GM12878 (cell line): Measurements from ENCODE around the gene CPNE4. TPM values are rescaled to one million over a fixed set of nuclear protein-coding genes. Genes with fewer than 3 reads are reported as not detected.

Experiments used
- ATAC-seq: fragments of 200-7000 bp; cut with Tn5 transposase; 3 replicates; pipeline ENCODE4 v1.9.1; 2020; ENCODE audit warnings: mild to moderate bottlenecking, moderate library complexity
- BruUV-seq: library from RNA; stranded (reverse); fragments of 400-500 nt; replicated peaks from 2 replicates; lab custom pipeline; 2021; lab: Mats Ljungman, UMichigan
- CTCF ChIA-PET: fragments of 300-600 bp; sonication (Branson Sonifier 250); formaldehyde crosslinking; extraction: SDS; loops from one replicate; lab custom pipeline; 2021; ENCODE audit warnings: inconsistent platforms; lab: Yijun Ruan, JAX
- POLR2A ChIA-PET: fragments of 350-600 bp; formaldehyde crosslinking; extraction: SDS; loops from one replicate; lab custom pipeline; 2021; ENCODE audit warnings: inconsistent platforms; lab: Charles Lee
- RAD21 ChIA-PET: fragments of 300-600 bp; sonication (Branson Sonifier 250); formaldehyde crosslinking; loops from one replicate; lab custom pipeline; 2023; ENCODE audit warnings: antibody characterized with exemption; ENCODE audit not compliant: unreplicated experiment; lab: Charles Lee
- SMC1A ChIA-PET: fragments of 300-600 bp; sonication (Branson Sonifier 250); formaldehyde crosslinking; loops from one replicate; lab custom pipeline; 2023; ENCODE audit not compliant: unreplicated experiment, uncharacterized antibody; lab: Charles Lee
- DNase-seq: peaks from one replicate; pipeline ENCODE4 v3.0.0-alpha.2; 2011; ENCODE audit warnings: low read depth, low spot score
- FAIRE-seq: peaks from 3 replicates; lab custom pipeline; 2011; peaks lifted over from hg19 to GRCh38; lab: Jason Lieb, UNC
- H2AFZ ChIP-seq: 2 replicates; pipeline ENCODE4 v1.6.0; 2011; ENCODE audit warnings: low read depth, low read length, control low read depth; ENCODE audit not compliant: control insufficient read depth
- H3K27ac ChIP-seq: 2 replicates; pipeline ENCODE4 v1.5.1; 2011; ENCODE audit warnings: control low read depth; ENCODE audit not compliant: control insufficient read depth, insufficient read depth
- H3K27me3 ChIP-seq, 2 experiments: replicated peaks in 1 of 2; 2 replicates each; pipeline versions ENCODE4 v1.6.0 to v1.6.1; 2011; ENCODE audit warnings: low read length in 1 of 2; ENCODE audit not compliant: control insufficient read depth in 2 of 2, insufficient read depth in 2 of 2
- H3K36me3 ChIP-seq, 2 experiments: 2 replicates each; pipeline ENCODE4 v1.5.1; 2011; ENCODE audit warnings: low read length in 1 of 2; ENCODE audit not compliant: control insufficient read depth in 2 of 2, insufficient read depth in 2 of 2
- H3K4me1 ChIP-seq: 2 replicates; pipeline ENCODE4 v1.6.1; 2011; ENCODE audit warnings: mild to moderate bottlenecking, low read length, moderate library complexity, mixed read lengths; ENCODE audit not compliant: control insufficient read depth, insufficient read depth
- H3K4me2 ChIP-seq: 2 replicates; pipeline ENCODE4 v1.6.0; 2011; ENCODE audit warnings: control low read depth; ENCODE audit not compliant: control insufficient read depth, insufficient read depth
- H3K4me3 ChIP-seq: fragments of 200-600 bp; sonication (generic); 2 replicates; pipeline ENCODE4 v1.5.1; 2016
- H3K79me2 ChIP-seq: 2 replicates; pipeline ENCODE4 v1.6.0; 2011; ENCODE audit warnings: low read length; ENCODE audit not compliant: control insufficient read depth, insufficient read depth
- H3K9ac ChIP-seq: 2 replicates; pipeline ENCODE4 v1.8.0; 2011; ENCODE audit warnings: low read length, control low read depth, mixed read lengths; ENCODE audit not compliant: control insufficient read depth, insufficient read depth
- H3K9me3 ChIP-seq: replicated peaks from 3 replicates; pipeline ENCODE4 v1.5.1; 2011; ENCODE audit warnings: mild to moderate bottlenecking, low read length; ENCODE audit not compliant: control insufficient read depth, insufficient read depth
- H4K20me1 ChIP-seq: 2 replicates; pipeline ENCODE4 v1.6.0; 2011; ENCODE audit not compliant: control insufficient read depth, insufficient read depth
- EGR1 ChIP-seq, 2 experiments: IDR thresholded peaks; 1 replicate in 1 of 2; 2 replicates in 1 of 2; pipeline ENCODE4 v1.6.1; 2011 to 2012; ENCODE audit warnings: low read depth in 2 of 2, low read length in 2 of 2, borderline replicate concordance in 1 of 2, mild to moderate bottlenecking in 1 of 2, moderate library complexity in 1 of 2
- IKZF2 ChIP-seq, 2 experiments: fragments of 450-650 bp; IDR thresholded peaks; 2 replicates each; pipeline ENCODE4 v1.6.1; 2017; ENCODE audit warnings: mild to moderate bottlenecking in 2 of 2, moderate library complexity in 2 of 2
- IRF4 ChIP-seq: IDR thresholded peaks from 2 replicates; pipeline ENCODE4 v1.6.1; 2011; ENCODE audit warnings: low read depth, low read length
- JUNB ChIP-seq: IDR thresholded peaks from 2 replicates; pipeline ENCODE4 v1.6.1; 2016; ENCODE audit warnings: antibody characterized with exemption, mild to moderate bottlenecking
- MEF2A ChIP-seq: IDR thresholded peaks from 2 replicates; pipeline ENCODE4 v1.6.1; 2011; ENCODE audit warnings: low read depth, mild to moderate bottlenecking, low read length, moderate library complexity; ENCODE audit not compliant: insufficient read depth
- MTA3 ChIP-seq: IDR thresholded peaks from 2 replicates; pipeline ENCODE4 v1.6.1; 2012; ENCODE audit warnings: low read length, inconsistent platforms, borderline replicate concordance
- NFYA ChIP-seq: IDR thresholded peaks from 2 replicates; pipeline ENCODE4 v1.6.1; 2011; ENCODE audit warnings: low read depth, mild to moderate bottlenecking, low read length, improper control_type of control experiment, borderline replicate concordance
- WGBS: methylation state at CpG from one replicate; pipeline ENCODE4 v1.1.6; 2016; ENCODE audit warnings: low lambda C conversion rate; ENCODE audit not compliant: insufficient replicate concordance, insufficient coverage; ENCODE audit errors: missing lambda C conversion rate; 5-methylcytosine and 5-hydroxymethylcytosine counted together
- in situ Hi-C: fragments of 300-500 bp; cut with MboI; formaldehyde crosslinking; loops from 9 replicates; pipeline ENCODE4 v1.14.3; 2018; ENCODE audit warnings: mixed read lengths
- intact Hi-C: fragments of 100-400 bp; cut with micrococcal nuclease; formaldehyde crosslinking; loops from one replicate; pipeline ENCODE4 v1.14.2; 2022; ENCODE audit not compliant: unreplicated experiment
- polyA plus RNA-seq, 11 experiments: library from polyadenylated mRNA; depleted of rRNA in 4 of 11; unstranded in 6 of 11; stranded (reverse) in 5 of 11; fragments of >200 nt; fragmentation: Nextera tagmentation in 4 of 11; fragmentation: Illumina TruSeq in 1 of 11; extraction: Ambion mirVana in 4 of 11; extraction: Trizol in 1 of 11; gene quantifications; 1 replicate in 1 of 11; 2 replicates in 10 of 11; pipeline versions ENCODE4 v1.2.1 to v1.2.3, GENCODE V29; 2011 to 2016; ENCODE audit warnings: inconsistent platforms in 2 of 11, missing spikeins in 2 of 11, low read depth in 1 of 11
- total RNA-seq, 4 experiments: library from RNA; depleted of rRNA in 3 of 4; stranded (reverse); fragments of >200 nt in 3 of 4; fragmentation: Illumina TruSeq in 1 of 4; extraction: Trizol in 1 of 4; gene quantifications; 2 replicates each; pipeline versions ENCODE4 v1.2.1 to v1.2.3, GENCODE V29; 2013 to 2021
- TF ChIP-seq, protein P1 (sequence below): fragments of 450-650 bp; IDR thresholded peaks from 2 replicates; pipeline ENCODE4 v1.6.1; 2016; ENCODE audit warnings: mild to moderate bottlenecking, moderate library complexity, borderline replicate concordance

Gene CPNE4
- total and polyA plus RNA-seq, 10 of the 15 experiments (the other 5 are each of a cell fraction or from before 2014, with no cell fraction given): 0.17 to 1.9 (median 0.48) TPM; not detected in 1

DNA sequence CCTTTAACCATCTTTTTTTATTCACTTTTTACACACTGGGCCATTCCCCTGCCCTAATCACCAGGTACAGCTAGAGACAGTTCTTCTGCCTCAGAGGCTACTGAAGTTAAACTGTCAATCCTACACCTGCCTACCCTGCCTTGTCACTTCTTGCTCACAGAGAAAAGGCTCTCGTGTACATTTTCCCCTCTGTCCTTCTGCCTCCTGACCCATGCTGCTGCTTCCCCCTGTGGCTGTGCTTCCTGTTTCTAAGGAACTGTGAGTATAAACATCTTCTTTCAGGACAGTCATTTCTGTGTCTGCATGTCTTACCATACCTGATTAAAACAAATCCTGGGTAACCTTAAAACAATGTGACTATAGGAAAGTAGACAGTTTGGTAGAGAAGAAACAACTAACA is 295.6 kb downstream of the CPNE4 start:
- FAIRE-seq: no peak

More for the DNA sequence above, 295.6 kb downstream of the CPNE4 start:
- Histone ChIP-seq H2AFZ (no peak overlapping the region), H3K36me3 (no peaks in the 10 kb centered on the region), H3K4me1 (peaks cover 6% of the 10 kb centered on the region), H3K4me3 (no peak overlapping the region), H4K20me1 (no peaks in the 10 kb centered on the region), H3K9ac (no peak overlapping the region), H3K79me2 (no peaks in the 10 kb centered on the region), H3K4me2 (no peak overlapping the region), H3K9me3 (no peaks in the 10 kb centered on the region), H3K27ac (no peak overlapping the region), H3K27me3 (no peaks in the 10 kb centered on the region)
- ChIA-PET SMC1A (no interaction called here), RAD21 (no interaction called here), POLR2A (no interaction called here), CTCF (no interaction called here)
- no TSS peak for BruUV-seq
- TF ChIP-seq JUNB (no peak), MEF2A (no peak), NFYA (no peak), IKZF2 (IDR thresholded peaks at IDR 0.05) (0 out of 4 replicates have a peak, but pooled peaks of 1 of the 2 experiments have one; percentile 13), EGR1 (IDR thresholded peaks at IDR 0.05; ENCODE audit: borderline replicate concordance in 1 of 2, low read depth in 2 of 2, low read length in 2 of 2) (no peak), IRF4 (no peak), MTA3 (no peak)
- TF ChIP-seq, protein P1, sequence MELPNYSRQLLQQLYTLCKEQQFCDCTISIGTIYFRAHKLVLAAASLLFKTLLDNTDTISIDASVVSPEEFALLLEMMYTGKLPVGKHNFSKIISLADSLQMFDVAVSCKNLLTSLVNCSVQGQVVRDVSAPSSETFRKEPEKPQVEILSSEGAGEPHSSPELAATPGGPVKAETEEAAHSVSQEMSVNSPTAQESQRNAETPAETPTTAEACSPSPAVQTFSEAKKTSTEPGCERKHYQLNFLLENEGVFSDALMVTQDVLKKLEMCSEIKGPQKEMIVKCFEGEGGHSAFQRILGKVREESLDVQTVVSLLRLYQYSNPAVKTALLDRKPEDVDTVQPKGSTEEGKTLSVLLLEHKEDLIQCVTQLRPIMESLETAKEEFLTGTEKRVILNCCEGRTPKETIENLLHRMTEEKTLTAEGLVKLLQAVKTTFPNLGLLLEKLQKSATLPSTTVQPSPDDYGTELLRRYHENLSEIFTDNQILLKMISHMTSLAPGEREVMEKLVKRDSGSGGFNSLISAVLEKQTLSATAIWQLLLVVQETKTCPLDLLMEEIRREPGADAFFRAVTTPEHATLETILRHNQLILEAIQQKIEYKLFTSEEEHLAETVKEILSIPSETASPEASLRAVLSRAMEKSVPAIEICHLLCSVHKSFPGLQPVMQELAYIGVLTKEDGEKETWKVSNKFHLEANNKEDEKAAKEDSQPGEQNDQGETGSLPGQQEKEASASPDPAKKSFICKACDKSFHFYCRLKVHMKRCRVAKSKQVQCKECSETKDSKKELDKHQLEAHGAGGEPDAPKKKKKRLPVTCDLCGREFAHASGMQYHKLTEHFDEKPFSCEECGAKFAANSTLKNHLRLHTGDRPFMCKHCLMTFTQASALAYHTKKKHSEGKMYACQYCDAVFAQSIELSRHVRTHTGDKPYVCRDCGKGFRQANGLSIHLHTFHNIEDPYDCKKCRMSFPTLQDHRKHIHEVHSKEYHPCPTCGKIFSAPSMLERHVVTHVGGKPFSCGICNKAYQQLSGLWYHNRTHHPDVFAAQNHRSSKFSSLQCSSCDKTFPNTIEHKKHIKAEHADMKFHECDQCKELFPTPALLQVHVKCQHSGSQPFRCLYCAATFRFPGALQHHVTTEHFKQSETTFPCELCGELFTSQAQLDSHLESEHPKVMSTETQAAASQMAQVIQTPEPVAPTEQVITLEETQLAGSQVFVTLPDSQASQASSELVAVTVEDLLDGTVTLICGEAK: no peak
- in situ Hi-C loops (no loop called here), intact Hi-C loops (no loop called here)
- 0% methylated on average over 1 of the region's 1 CpG for WGBS
- ATAC-seq (peak; percentile 28), DNase-seq (no peak)
